Measurements from ENCODE around the gene MYOZ3. TPM values are rescaled to one million over a fixed set of nuclear protein-coding genes. Genes with fewer than 3 reads are reported as not detected.

Gene MYOZ3
- total RNA-seq, 1 donor from 2014 or later: 6.1 TPM

- Mint-ChIP-seq H3K4me3 (peak overlapping the region; percentile 44), H3K4me1 (ENCODE audit: unreplicated experiment) (peaks cover 34% of the 10 kb centered on the region), H3K9me3 (no peaks in the 10 kb centered on the region), H3K36me3 (no peaks in the 10 kb centered on the region), H3K27ac (peak overlapping the region; percentile 1), H3K27me3 (peaks cover 4% of the 10 kb centered on the region)
- DNase-seq (ENCODE audit: extremely low spot score, unreplicated experiment): no peak
- TF ChIP-seq CTCF (conservative IDR thresholded peaks at IDR 0.05): no peak
These were observed 9.7 kb upstream of the MYOZ3 start for GRCh38 chr5:150651382-150651781.

- Mint-ChIP-seq H3K9me3 (no peaks in the 10 kb centered on the region), H3K4me1 (ENCODE audit: unreplicated experiment) (peaks cover 34% of the 10 kb centered on the region), H3K4me3 (no peak overlapping the region), H3K27ac (peak overlapping the region; percentile 9), H3K36me3 (no peaks in the 10 kb centered on the region), H3K27me3 (peaks cover 4% of the 10 kb centered on the region)
- no peak for DNase-seq (ENCODE audit: extremely low spot score, unreplicated experiment)
- no peak for TF ChIP-seq CTCF (conservative IDR thresholded peaks at IDR 0.05)
These were observed 9.0 kb upstream of the MYOZ3 start for GRCh38 chr5:150651924-150652671.

- peaks cover 35% of the 10 kb centered on the region for H3K4me1 Mint-ChIP-seq (ENCODE audit: unreplicated experiment)
- DNase-seq (ENCODE audit: extremely low spot score, unreplicated experiment): no peak
- no peak overlapping the region for H3K27ac Mint-ChIP-seq
- TF ChIP-seq CTCF (conservative IDR thresholded peaks at IDR 0.05): no peak
- no peaks in the 10 kb centered on the region for H3K36me3 Mint-ChIP-seq
- no peak overlapping the region for H3K4me3 Mint-ChIP-seq
- H3K9me3 Mint-ChIP-seq: no peaks in the 10 kb centered on the region
- H3K27me3 Mint-ChIP-seq: peaks cover 9% of the 10 kb centered on the region
These were observed 7.8 kb upstream of the MYOZ3 start for GRCh38 chr5:150653145-150653761.

- no peak overlapping the region for H3K4me3 Mint-ChIP-seq
- no peak overlapping the region for H3K27ac Mint-ChIP-seq
- no peaks in the 10 kb centered on the region for H3K9me3 Mint-ChIP-seq
These were observed 7.1 kb upstream of the MYOZ3 start for GRCh38 chr5:150653762-150654556.

More at GRCh38 chr5:150653762-150654556, 7.1 kb upstream of the MYOZ3 start:
- DNase-seq (ENCODE audit: extremely low spot score, unreplicated experiment): no peak
- TF ChIP-seq CTCF (conservative IDR thresholded peaks at IDR 0.05): no peak
- peaks cover 36% of the 10 kb centered on the region for H3K4me1 Mint-ChIP-seq (ENCODE audit: unreplicated experiment)
- H3K27me3 Mint-ChIP-seq: peaks cover 13% of the 10 kb centered on the region
- H3K36me3 Mint-ChIP-seq: no peaks in the 10 kb centered on the region

Data from type B pancreatic cell (in vitro differentiated cells).